NK-92 treated with Interleukin-12 subunit alpha and Interleukin-12 subunit beta, amount 100 ng/mL, for 24 hours (cell line): Measurements from ENCODE around the gene AMDHD2.
"Not testable (repeated sequence)": the region's sequence is repeated elsewhere in the genome, so short reads cannot be mapped to it uniquely, and the experiment has no call there.

Source experiments
- DNase-seq: peaks from one replicate; lab custom pipeline; 2025; lab: John Stamatoyannopoulos, UW

The AMDHD2 gene

DNA sequence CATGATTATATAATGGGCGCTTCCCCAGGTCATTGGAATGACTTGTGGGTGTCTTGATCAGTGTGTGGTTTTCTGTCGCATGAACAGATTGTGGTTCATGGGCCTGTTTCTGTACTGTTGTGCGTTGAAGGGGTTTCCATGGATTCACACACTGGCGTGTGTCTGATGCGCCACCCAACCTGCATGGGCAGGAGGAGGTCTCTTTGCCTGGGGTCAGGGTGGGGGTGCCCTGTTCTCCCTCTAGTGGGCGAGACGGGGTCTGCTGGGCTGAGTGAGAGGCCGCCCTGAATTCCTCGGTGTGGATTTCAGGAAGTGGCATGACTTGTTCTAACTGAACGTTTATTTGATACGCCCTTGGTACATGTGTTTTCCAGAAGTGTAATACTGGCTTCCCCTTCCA lies 60.0 kb downstream of the AMDHD2 start:
- DNase-seq = not testable (repeated sequence)

DNA sequence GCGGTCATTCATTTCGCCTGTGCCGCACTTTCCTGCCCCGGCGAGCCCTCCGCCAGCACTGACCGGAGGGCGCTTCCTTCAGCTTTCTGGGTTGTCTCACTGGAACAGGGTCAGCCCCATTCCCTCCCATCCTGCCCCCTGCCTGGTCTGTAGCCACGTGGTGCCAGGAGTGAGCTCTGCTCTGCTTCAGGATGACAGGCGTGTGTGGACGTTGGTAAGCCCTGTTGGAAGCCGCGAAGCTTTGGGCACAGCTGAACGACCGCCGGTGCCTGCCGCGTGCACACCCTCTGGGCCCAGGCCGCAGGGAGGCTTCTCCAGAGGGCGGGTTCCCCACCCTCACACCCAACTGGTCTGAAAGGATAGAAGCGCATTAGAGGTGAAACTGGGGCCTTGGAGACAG lies 60.6 kb downstream of the AMDHD2 start:
- DNase-seq = not testable (repeated sequence)
